ENCODE results near the gene DCAF8.

Gene DCAF8

GRCh38 chr1:160245434-160245833 lies 16.9 kb downstream of the DCAF8 start:
- H3K4me3 ChIP-seq (replicated peaks; ENCODE audit: insufficient read depth, low read length), result no peak overlapping the region
- DNase-seq (ENCODE audit: low read depth in 1 of 2, low spot score in 1 of 2), result no peak
- H3K27ac ChIP-seq (replicated peaks), result no peak overlapping the region
- TF ChIP-seq POLR2AphosphoS5 (IDR thresholded peaks at IDR 0.05; ENCODE audit: low read depth) (no peak), CTCF (IDR thresholded peaks at IDR 0.05; ENCODE audit: insufficient read depth, low read length) (no peak), GABPA (IDR thresholded peaks at IDR 0.05; ENCODE audit: low read depth) (no peak), SPI1 (IDR thresholded peaks at IDR 0.05; ENCODE audit: borderline replicate concordance, low read depth) (no peak), REST (IDR thresholded peaks at IDR 0.05; ENCODE audit: insufficient replicate concordance, low read depth) (no peak)
- H3K27me3 ChIP-seq (ENCODE audit: insufficient read depth, poor library complexity, severe bottlenecking), result no peaks in the 10 kb centered on the region

GRCh38 chr1:160244209-160244608 lies 18.1 kb downstream of the DCAF8 start:
- DNase-seq (ENCODE audit: low read depth in 1 of 2, low spot score in 1 of 2), result no peak
- H3K27me3 ChIP-seq (ENCODE audit: insufficient read depth, poor library complexity, severe bottlenecking), result no peaks in the 10 kb centered on the region
- no peak for TF ChIP-seq SPI1 (IDR thresholded peaks at IDR 0.05; ENCODE audit: borderline replicate concordance, low read depth)
- H3K4me3 ChIP-seq (replicated peaks; ENCODE audit: insufficient read depth, low read length), result no peak overlapping the region
- no peak overlapping the region for H3K27ac ChIP-seq (replicated peaks)

GRCh38 chr1:160243767-160244166 lies 18.6 kb downstream of the DCAF8 start:
- Histone ChIP-seq H3K27ac (replicated peaks) (no peak overlapping the region), H3K27me3 (ENCODE audit: insufficient read depth, poor library complexity, severe bottlenecking) (no peaks in the 10 kb centered on the region), H3K4me3 (replicated peaks; ENCODE audit: insufficient read depth, low read length) (no peak overlapping the region)
- TF ChIP-seq POLR2AphosphoS5 (IDR thresholded peaks at IDR 0.05; ENCODE audit: low read depth), result no peak
- no peak for TF ChIP-seq GABPA (IDR thresholded peaks at IDR 0.05; ENCODE audit: low read depth)
- no peak for TF ChIP-seq SPI1 (IDR thresholded peaks at IDR 0.05; ENCODE audit: borderline replicate concordance, low read depth)
- no peak for TF ChIP-seq CTCF (IDR thresholded peaks at IDR 0.05; ENCODE audit: insufficient read depth, low read length)
- no peak for TF ChIP-seq REST (IDR thresholded peaks at IDR 0.05; ENCODE audit: insufficient replicate concordance, low read depth)
- DNase-seq (ENCODE audit: low read depth in 1 of 2, low spot score in 1 of 2), result no peak

GRCh38 chr1:160239582-160240299 lies 22.6 kb downstream of the DCAF8 start:
- Histone ChIP-seq H3K4me3 (replicated peaks; ENCODE audit: insufficient read depth, low read length) (no peak overlapping the region), H3K27me3 (ENCODE audit: insufficient read depth, poor library complexity, severe bottlenecking) (no peaks in the 10 kb centered on the region), H3K27ac (replicated peaks) (no peak overlapping the region)
- DNase-seq (ENCODE audit: low read depth in 1 of 2, low spot score in 1 of 2), result no peak
- TF ChIP-seq REST (IDR thresholded peaks at IDR 0.05; ENCODE audit: insufficient replicate concordance, low read depth) (no peak), CTCF (IDR thresholded peaks at IDR 0.05; ENCODE audit: insufficient read depth, low read length) (no peak), GABPA (IDR thresholded peaks at IDR 0.05; ENCODE audit: low read depth) (no peak), POLR2AphosphoS5 (IDR thresholded peaks at IDR 0.05; ENCODE audit: low read depth) (no peak), SPI1 (IDR thresholded peaks at IDR 0.05; ENCODE audit: borderline replicate concordance, low read depth) (no peak)

Measured in HL-60 (cell line).